Caco-2 (cell line): ENCODE measurements around the gene CLCC1. TPM values are rescaled to one million over a fixed set of nuclear protein-coding genes. Genes with fewer than 3 reads are reported as not detected.
"Not testable (repeated sequence)": the region's sequence is repeated elsewhere in the genome, so short reads cannot be mapped to it uniquely, and the experiment has no call there.

Source experiments
- BruUV-seq: library from RNA; stranded (reverse); fragments of 400-500 nt; replicated peaks from 2 replicates; lab custom pipeline; 2021; lab: Mats Ljungman, UMichigan
- CTCF ChIA-PET: fragments of 300-600 bp; sonication (Branson Sonifier 250); formaldehyde crosslinking; loops from one replicate; lab custom pipeline; 2022; ENCODE audit warnings: antibody characterized with exemption; lab: Charles Lee
- POLR2A ChIA-PET: fragments of 300-600 bp; sonication (Branson Sonifier 250); formaldehyde crosslinking; loops from one replicate; lab custom pipeline; 2022; ENCODE audit warnings: antibody characterized with exemption; lab: Charles Lee
- DNase-seq, 2 experiments: peaks; one replicate each; pipeline versions ENCODE4 v3.0.0 to v3.0.0-alpha.2; 2020 to 2022
- H3K27me3 ChIP-seq: replicated peaks from 2 replicates; pipeline ENCODE4 v1.6.0; 2011; ENCODE audit warnings: low read length; ENCODE audit not compliant: control insufficient read depth, insufficient read depth
- H3K36me3 ChIP-seq: 2 replicates; pipeline ENCODE4 v1.5.1; 2011; ENCODE audit warnings: low read length; ENCODE audit not compliant: control insufficient read depth, insufficient read depth
- H3K4me1 ChIP-seq: fragments of 250-450 bp; sonication (Bioruptor Pico); 2 replicates; pipeline ENCODE4 v1.5.1; 2020; ENCODE audit warnings: mild to moderate bottlenecking
- H3K4me3 ChIP-seq: 2 replicates; pipeline ENCODE4 v1.5.1; 2011; ENCODE audit warnings: low read depth, mild to moderate bottlenecking, control low read depth, low read length
- H3K9me3 ChIP-seq: fragments of 250-450 bp; sonication (Bioruptor Pico); 2 replicates; pipeline ENCODE4 v1.5.1; 2020; ENCODE audit warnings: mild to moderate bottlenecking, moderate library complexity
- H3K27ac Mint-ChIP-seq: one replicate; pipeline ENCODE4 v1.8.0; 2022; ENCODE audit warnings: mixed read lengths; ENCODE audit not compliant: unreplicated experiment
- H3K27me3 Mint-ChIP-seq: one replicate; pipeline ENCODE4 v1.8.0; 2022; ENCODE audit warnings: mixed read lengths; ENCODE audit not compliant: insufficient read depth, unreplicated experiment
- H3K36me3 Mint-ChIP-seq: one replicate; pipeline ENCODE4 v1.8.0; 2022; ENCODE audit warnings: mild to moderate bottlenecking, mixed read lengths; ENCODE audit not compliant: insufficient read depth, unreplicated experiment
- H3K4me1 Mint-ChIP-seq: one replicate; pipeline ENCODE4 v1.8.0; 2022; ENCODE audit warnings: low read depth, mixed read lengths; ENCODE audit not compliant: unreplicated experiment
- H3K4me3 Mint-ChIP-seq: one replicate; pipeline ENCODE4 v1.8.0; 2022; ENCODE audit warnings: mild to moderate bottlenecking, moderate library complexity, mixed read lengths; ENCODE audit not compliant: unreplicated experiment
- H3K9me3 Mint-ChIP-seq: one replicate; pipeline ENCODE4 v1.8.0; 2022; ENCODE audit warnings: mixed read lengths; ENCODE audit not compliant: unreplicated experiment
- intact Hi-C: fragments of 100-400 bp; cut with micrococcal nuclease; formaldehyde crosslinking; loops from one replicate; pipeline ENCODE4 v1.10.0; 2022; ENCODE audit not compliant: unreplicated experiment
- total RNA-seq: library from RNA; stranded (reverse); gene quantifications from 2 replicates; pipeline ENCODE4 v1.2.3, GENCODE V29; 2022
- TF ChIP-seq, protein P1 (sequence below), 2 experiments: fragments of 200-600 bp in 1 of 2; IDR thresholded peaks; 1 replicate in 1 of 2; 2 replicates in 1 of 2; pipeline versions ENCODE4 v1.5.1 to v1.8.0; 2011 to 2022; ENCODE audit warnings: antibody characterized with exemption in 1 of 2, control low read depth in 1 of 2, inconsistent platforms in 1 of 2, low read depth in 1 of 2, low read length in 1 of 2, mild to moderate bottlenecking in 1 of 2, moderate library complexity in 1 of 2; ENCODE audit not compliant: insufficient read depth in 1 of 2, severe bottlenecking in 1 of 2, unreplicated experiment in 1 of 2

The CLCC1 gene
- total RNA-seq, 1 experiment from 2014 or later: 20.1 TPM

DNA sequence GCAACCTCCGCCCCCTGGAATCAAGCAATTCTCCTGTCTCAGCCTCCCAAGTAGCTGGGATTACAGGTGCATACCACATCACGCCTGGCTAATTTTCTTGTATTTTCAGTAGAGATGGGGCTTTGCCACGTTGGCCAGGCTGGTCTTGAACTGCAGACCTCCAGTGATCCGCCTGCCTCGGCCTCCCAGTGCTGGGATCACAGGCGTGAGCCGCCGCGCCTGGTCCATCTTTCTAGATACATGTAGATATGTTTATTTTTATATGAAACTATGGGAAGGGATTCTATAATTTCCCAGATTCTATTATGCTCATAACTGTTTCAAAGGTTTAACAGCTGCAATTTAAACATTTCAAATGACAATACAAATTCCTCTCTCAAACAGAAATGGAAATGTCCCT, 27.1 kb downstream of the CLCC1 start:
- TF ChIP-seq, protein P1, sequence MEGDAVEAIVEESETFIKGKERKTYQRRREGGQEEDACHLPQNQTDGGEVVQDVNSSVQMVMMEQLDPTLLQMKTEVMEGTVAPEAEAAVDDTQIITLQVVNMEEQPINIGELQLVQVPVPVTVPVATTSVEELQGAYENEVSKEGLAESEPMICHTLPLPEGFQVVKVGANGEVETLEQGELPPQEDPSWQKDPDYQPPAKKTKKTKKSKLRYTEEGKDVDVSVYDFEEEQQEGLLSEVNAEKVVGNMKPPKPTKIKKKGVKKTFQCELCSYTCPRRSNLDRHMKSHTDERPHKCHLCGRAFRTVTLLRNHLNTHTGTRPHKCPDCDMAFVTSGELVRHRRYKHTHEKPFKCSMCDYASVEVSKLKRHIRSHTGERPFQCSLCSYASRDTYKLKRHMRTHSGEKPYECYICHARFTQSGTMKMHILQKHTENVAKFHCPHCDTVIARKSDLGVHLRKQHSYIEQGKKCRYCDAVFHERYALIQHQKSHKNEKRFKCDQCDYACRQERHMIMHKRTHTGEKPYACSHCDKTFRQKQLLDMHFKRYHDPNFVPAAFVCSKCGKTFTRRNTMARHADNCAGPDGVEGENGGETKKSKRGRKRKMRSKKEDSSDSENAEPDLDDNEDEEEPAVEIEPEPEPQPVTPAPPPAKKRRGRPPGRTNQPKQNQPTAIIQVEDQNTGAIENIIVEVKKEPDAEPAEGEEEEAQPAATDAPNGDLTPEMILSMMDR (IDR thresholded peaks at IDR 0.05; ENCODE audit: insufficient read depth in 1 of 2, low read depth in 1 of 2, low read length in 1 of 2, severe bottlenecking in 1 of 2, unreplicated experiment in 1 of 2): no peak
- Mint-ChIP-seq H3K27ac (no peak overlapping the region), H3K27me3 (no peaks in the 10 kb centered on the region), H3K4me3 (no peak overlapping the region), H3K36me3 (peaks cover 42% of the 10 kb centered on the region), H3K4me1 (no peaks in the 10 kb centered on the region), H3K9me3 (no peaks in the 10 kb centered on the region)
- intact Hi-C loops: no loop called here
- CTCF ChIA-PET: no interaction called here
- H3K27me3 ChIP-seq: no peaks in the 10 kb centered on the region
- no peak for DNase-seq
- POLR2A ChIA-PET: no interaction called here
- H3K36me3 ChIP-seq: no peaks in the 10 kb centered on the region
- H3K9me3 ChIP-seq: no peaks in the 10 kb centered on the region
- no peak overlapping the region for H3K4me3 ChIP-seq
- no peaks in the 10 kb centered on the region for H3K4me1 ChIP-seq
- BruUV-seq: no TSS peak

DNA sequence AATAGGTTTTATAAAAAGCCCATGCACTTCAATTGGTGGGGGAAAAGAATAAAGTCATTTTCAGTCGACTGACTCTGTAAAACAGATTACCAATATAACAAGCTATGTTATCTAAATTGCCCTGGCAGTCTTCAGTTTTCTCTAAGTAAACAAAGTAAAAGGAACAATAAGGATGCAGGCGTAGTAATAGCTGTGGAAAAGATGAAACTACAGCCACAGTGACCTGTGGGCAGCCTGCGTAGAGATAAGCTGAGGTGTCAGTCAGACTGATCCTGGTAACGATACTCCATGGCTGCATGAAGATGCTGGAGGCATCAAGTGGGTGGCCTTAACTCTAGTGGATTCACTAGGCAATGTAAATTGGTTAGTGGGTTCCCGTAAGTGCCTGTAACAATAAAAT, 29.3 kb downstream of the CLCC1 start:
- Histone ChIP-seq H3K27me3 (no peaks in the 10 kb centered on the region), H3K36me3 (no peaks in the 10 kb centered on the region), H3K4me3 (no peak overlapping the region), H3K4me1 (no peaks in the 10 kb centered on the region), H3K9me3 (no peaks in the 10 kb centered on the region)
- TF ChIP-seq, protein P1 (IDR thresholded peaks at IDR 0.05; ENCODE audit: insufficient read depth in 1 of 2, low read depth in 1 of 2, low read length in 1 of 2, severe bottlenecking in 1 of 2, unreplicated experiment in 1 of 2): no peak
- no peaks in the 10 kb centered on the region for H3K4me1 Mint-ChIP-seq
- CTCF ChIA-PET: no interaction called here
- POLR2A ChIA-PET: no interaction called here
- H3K36me3 Mint-ChIP-seq: peaks cover 52% of the 10 kb centered on the region
- no peaks in the 10 kb centered on the region for H3K9me3 Mint-ChIP-seq
- intact Hi-C loops: no loop called here
- DNase-seq: no peak
- H3K27ac Mint-ChIP-seq: no peak overlapping the region
- no TSS peak for BruUV-seq
- H3K27me3 Mint-ChIP-seq: no peaks in the 10 kb centered on the region
- H3K4me3 Mint-ChIP-seq: no peak overlapping the region

DNA sequence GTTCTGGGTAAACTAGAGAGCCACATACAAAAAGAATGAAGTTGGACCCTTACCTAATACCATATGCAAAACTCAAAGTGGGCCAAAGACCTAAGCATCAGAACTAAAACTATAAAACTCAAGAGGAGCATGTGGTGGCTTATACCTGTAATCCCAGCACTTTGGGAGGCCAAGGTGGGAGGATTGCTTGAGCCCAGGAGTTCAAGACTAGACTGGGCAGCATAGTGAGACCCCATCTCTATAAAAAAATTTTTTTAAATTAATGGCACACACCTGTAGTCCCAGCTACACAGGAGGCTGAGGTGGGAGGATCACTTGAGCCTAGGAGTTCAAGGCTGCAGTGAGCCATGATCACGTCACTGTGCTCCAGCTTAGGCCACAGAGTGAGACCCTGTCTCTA, 35.7 kb downstream of the CLCC1 start:
- H3K4me1 Mint-ChIP-seq, H3K4me1 ChIP-seq, CTCF ChIA-PET, H3K9me3 ChIP-seq, POLR2A ChIA-PET, H3K27me3 ChIP-seq, intact Hi-C loops, H3K27me3 Mint-ChIP-seq, H3K9me3 Mint-ChIP-seq, H3K27ac Mint-ChIP-seq, BruUV-seq, DNase-seq, H3K4me3 Mint-ChIP-seq, H3K4me3 ChIP-seq, H3K36me3 ChIP-seq: not testable (repeated sequence)
- H3K36me3 Mint-ChIP-seq: peaks cover 31% of the 10 kb centered on the region

DNA sequence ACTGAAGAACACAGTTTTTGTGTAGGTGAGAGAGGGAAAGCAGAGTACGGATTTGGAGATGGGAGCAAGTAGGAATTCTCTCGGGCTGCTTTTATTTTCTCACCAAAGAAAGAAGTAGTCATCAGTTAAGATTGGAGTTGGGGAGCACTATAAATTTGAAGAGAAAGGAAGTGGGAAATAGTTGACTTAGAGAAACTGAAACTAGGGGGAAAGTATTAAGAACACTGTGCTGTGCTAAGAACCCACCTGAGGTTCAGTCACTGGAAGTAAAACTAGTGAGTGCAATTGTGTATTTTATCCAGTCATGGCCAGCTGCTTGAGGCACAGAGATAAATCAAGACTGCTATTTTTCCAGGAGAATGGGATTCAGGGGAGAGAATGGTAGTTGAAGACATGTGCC, 37.4 kb downstream of the CLCC1 start:
- no TSS peak for BruUV-seq
- CTCF ChIA-PET: no interaction called here
- POLR2A ChIA-PET: no interaction called here
- no peaks in the 10 kb centered on the region for H3K4me1 ChIP-seq
- H3K4me3 ChIP-seq: no peak overlapping the region
- no peak overlapping the region for H3K4me3 Mint-ChIP-seq
- no peaks in the 10 kb centered on the region for H3K27me3 ChIP-seq
- H3K36me3 Mint-ChIP-seq: peaks cover 22% of the 10 kb centered on the region
- H3K9me3 Mint-ChIP-seq: no peaks in the 10 kb centered on the region
- no peaks in the 10 kb centered on the region for H3K9me3 ChIP-seq
- no peaks in the 10 kb centered on the region for H3K27me3 Mint-ChIP-seq
- H3K27ac Mint-ChIP-seq: no peak overlapping the region
- TF ChIP-seq, protein P1 (IDR thresholded peaks at IDR 0.05; ENCODE audit: insufficient read depth in 1 of 2, low read depth in 1 of 2, low read length in 1 of 2, severe bottlenecking in 1 of 2, unreplicated experiment in 1 of 2): no peak
- no peaks in the 10 kb centered on the region for H3K36me3 ChIP-seq
- intact Hi-C loops: no loop called here
- no peak for DNase-seq
- no peaks in the 10 kb centered on the region for H3K4me1 Mint-ChIP-seq
